22Rv1 (cell line): ENCODE data around the gene RFTN2.
"Not testable (repeated sequence)": the region's sequence is repeated elsewhere in the genome, so short reads cannot be mapped to it uniquely, and the experiment has no call there.

ENCODE experiments used
- ZFX ChIP-seq: fragments of 450-650 bp; IDR thresholded peaks from 2 replicates; pipeline ENCODE4 v1.6.1; 2017; ENCODE audit warnings: antibody characterized with exemption, borderline replicate concordance
- TF ChIP-seq, protein P1 (sequence below): fragments of 450-650 bp; IDR thresholded peaks from 2 replicates; pipeline ENCODE4 v1.5.1; 2017; ENCODE audit warnings: mild to moderate bottlenecking

DNA sequence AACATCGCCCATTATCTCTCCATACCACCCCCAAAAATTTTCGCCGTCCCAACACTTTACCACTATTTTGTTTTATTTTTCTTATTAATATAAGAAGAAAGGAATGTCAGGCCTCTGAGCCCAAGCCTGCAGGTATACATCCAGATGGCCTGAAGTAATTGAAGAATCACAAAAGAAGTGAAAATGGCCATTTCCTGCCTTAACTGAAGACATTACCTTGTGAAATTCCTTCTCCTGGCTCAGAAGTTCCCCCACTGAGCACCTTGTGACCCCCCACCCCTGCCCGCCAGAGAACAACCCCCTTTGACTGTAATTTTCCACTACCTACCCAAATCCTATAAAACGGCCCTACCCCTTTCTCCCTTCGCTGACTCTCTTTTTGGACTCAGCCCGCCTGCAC, 88.1 kb downstream of the RFTN2 start:
- TF ChIP-seq, protein P1, sequence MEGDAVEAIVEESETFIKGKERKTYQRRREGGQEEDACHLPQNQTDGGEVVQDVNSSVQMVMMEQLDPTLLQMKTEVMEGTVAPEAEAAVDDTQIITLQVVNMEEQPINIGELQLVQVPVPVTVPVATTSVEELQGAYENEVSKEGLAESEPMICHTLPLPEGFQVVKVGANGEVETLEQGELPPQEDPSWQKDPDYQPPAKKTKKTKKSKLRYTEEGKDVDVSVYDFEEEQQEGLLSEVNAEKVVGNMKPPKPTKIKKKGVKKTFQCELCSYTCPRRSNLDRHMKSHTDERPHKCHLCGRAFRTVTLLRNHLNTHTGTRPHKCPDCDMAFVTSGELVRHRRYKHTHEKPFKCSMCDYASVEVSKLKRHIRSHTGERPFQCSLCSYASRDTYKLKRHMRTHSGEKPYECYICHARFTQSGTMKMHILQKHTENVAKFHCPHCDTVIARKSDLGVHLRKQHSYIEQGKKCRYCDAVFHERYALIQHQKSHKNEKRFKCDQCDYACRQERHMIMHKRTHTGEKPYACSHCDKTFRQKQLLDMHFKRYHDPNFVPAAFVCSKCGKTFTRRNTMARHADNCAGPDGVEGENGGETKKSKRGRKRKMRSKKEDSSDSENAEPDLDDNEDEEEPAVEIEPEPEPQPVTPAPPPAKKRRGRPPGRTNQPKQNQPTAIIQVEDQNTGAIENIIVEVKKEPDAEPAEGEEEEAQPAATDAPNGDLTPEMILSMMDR = not testable (repeated sequence)
- TF ChIP-seq ZFX = not testable (repeated sequence)
